ENCODE measurements around the gene PCBP3.

DNA sequence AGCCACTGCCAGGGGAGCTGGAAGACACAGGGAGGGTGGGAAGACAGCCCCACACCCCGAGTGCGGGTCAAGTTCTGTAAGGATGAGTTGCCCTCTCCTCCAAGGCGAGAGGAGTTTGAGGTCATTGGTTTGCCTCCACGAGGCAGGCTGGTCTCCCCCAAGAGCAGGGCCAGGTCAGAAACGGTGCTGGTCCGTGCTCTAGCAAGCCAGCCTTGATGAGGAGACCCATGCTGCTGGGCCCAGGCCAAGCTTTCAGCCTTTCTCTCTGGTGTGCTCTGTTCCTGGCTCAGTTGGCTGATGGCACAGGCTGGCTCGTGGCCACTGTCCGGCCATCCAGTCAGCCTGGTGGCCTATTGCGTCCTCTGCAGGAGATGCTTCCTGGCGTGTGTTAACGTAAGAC is 12.0 kb upstream of the PCBP3 start:
- TF ChIP-seq, protein P1, sequence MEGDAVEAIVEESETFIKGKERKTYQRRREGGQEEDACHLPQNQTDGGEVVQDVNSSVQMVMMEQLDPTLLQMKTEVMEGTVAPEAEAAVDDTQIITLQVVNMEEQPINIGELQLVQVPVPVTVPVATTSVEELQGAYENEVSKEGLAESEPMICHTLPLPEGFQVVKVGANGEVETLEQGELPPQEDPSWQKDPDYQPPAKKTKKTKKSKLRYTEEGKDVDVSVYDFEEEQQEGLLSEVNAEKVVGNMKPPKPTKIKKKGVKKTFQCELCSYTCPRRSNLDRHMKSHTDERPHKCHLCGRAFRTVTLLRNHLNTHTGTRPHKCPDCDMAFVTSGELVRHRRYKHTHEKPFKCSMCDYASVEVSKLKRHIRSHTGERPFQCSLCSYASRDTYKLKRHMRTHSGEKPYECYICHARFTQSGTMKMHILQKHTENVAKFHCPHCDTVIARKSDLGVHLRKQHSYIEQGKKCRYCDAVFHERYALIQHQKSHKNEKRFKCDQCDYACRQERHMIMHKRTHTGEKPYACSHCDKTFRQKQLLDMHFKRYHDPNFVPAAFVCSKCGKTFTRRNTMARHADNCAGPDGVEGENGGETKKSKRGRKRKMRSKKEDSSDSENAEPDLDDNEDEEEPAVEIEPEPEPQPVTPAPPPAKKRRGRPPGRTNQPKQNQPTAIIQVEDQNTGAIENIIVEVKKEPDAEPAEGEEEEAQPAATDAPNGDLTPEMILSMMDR (IDR thresholded peaks at IDR 0.05), result no peak
- no peak for TF ChIP-seq POLR2A (IDR thresholded peaks at IDR 0.05)

All from right lobe of liver (tissue), 4 donors.